Measurements from ENCODE around the gene CCT7.

- TF ChIP-seq POLR2A (IDR thresholded peaks at IDR 0.05; ENCODE audit: low read depth, low read length) (no peak), POLR2AphosphoS5 (IDR thresholded peaks at IDR 0.05; ENCODE audit: low read depth, low read length) (no peak)
Measured at GRCh38 chr2:73297151-73297559, 63.0 kb downstream of the CCT7 start.

Measured in GM12892 (cell line).